WTC11 (cell line): ENCODE measurements around the gene PISD. TPM values are rescaled to one million over a fixed set of nuclear protein-coding genes. Genes with fewer than 3 reads are reported as not detected.
A peak's percentile ranks its signal among the peaks of the same experiment; 100 is the strongest.

Source experiments
- ATAC-seq: fragments of 200-7000 bp; cut with Tn5 transposase; 2 replicates; pipeline ENCODE4 v1.10.0; 2021; ENCODE audit warnings: mild to moderate bottlenecking, moderate library complexity
- CTCF ChIA-PET: fragments of 300-600 bp; sonication (Branson Sonifier 250); formaldehyde crosslinking; loops from one replicate; lab custom pipeline; 2021; ENCODE audit warnings: antibody characterized with exemption; lab: Charles Lee
- POLR2A ChIA-PET: fragments of 350-600 bp; sonication (Branson Sonifier 250); formaldehyde crosslinking; loops from one replicate; lab custom pipeline; 2021; ENCODE audit warnings: antibody characterized with exemption; lab: Charles Lee
- DNase-seq: peaks from one replicate; pipeline ENCODE4 v3.0.0; 2021; ENCODE audit warnings: low spot score
- H3K27ac Mint-ChIP-seq: 2 replicates; pipeline ENCODE4 v1.8.0; 2021; ENCODE audit warnings: mixed read lengths
- H3K27me3 Mint-ChIP-seq: 2 replicates; pipeline ENCODE4 v1.8.0; 2021; ENCODE audit warnings: low read depth, mild to moderate bottlenecking, moderate library complexity, mixed read lengths
- H3K36me3 Mint-ChIP-seq: 2 replicates; pipeline ENCODE4 v1.8.0; 2021; ENCODE audit warnings: mixed read lengths
- H3K4me1 Mint-ChIP-seq: 2 replicates; pipeline ENCODE4 v1.8.0; 2022; ENCODE audit warnings: mixed read lengths
- H3K4me3 Mint-ChIP-seq: 2 replicates; pipeline ENCODE4 v1.8.0; 2021; ENCODE audit warnings: mild to moderate bottlenecking, moderate library complexity, mixed read lengths
- H3K9me3 Mint-ChIP-seq: 2 replicates; pipeline ENCODE4 v1.8.0; 2021; ENCODE audit warnings: mixed read lengths
- NFATC4 ChIP-seq: fragments of 250-450 bp; sonication (Bioruptor Pico); IDR thresholded peaks from 2 replicates; pipeline ENCODE4 v1.9.0; 2021; ENCODE audit warnings: mild to moderate bottlenecking
- NR3C1 ChIP-seq: sonication (generic); formaldehyde crosslinking; conservative IDR thresholded peaks from 2 replicates; pipeline ENCODE4 v1.8.1; 2023; ENCODE audit warnings: low read depth, mild to moderate bottlenecking, missing genetic modification reagents
- OVOL2 ChIP-seq: fragments of 250-450 bp; sonication (Bioruptor Pico); IDR thresholded peaks from 2 replicates; pipeline ENCODE4 v1.9.0; 2021; ENCODE audit warnings: mild to moderate bottlenecking, borderline replicate concordance
- PRRX2 ChIP-seq: fragments of 250-450 bp; sonication (Bioruptor Pico); IDR thresholded peaks from 2 replicates; pipeline ENCODE4 v1.8.0; 2021; ENCODE audit warnings: mild to moderate bottlenecking
- RORB ChIP-seq: fragments of 250-450 bp; sonication (Bioruptor Pico); IDR thresholded peaks from 2 replicates; pipeline ENCODE4 v1.9.0; 2021; ENCODE audit warnings: mild to moderate bottlenecking
- SOX15 ChIP-seq: fragments of 250-450 bp; sonication (Bioruptor Pico); IDR thresholded peaks from 2 replicates; pipeline ENCODE4 v1.9.0; 2021; ENCODE audit warnings: mild to moderate bottlenecking
- TCF7 ChIP-seq: sonication (generic); formaldehyde crosslinking; IDR thresholded peaks from 2 replicates; pipeline ENCODE4 v1.8.0; 2022; ENCODE audit warnings: mild to moderate bottlenecking, low read depth, missing genetic modification reagents, moderate library complexity
- TEAD4 ChIP-seq: sonication (generic); formaldehyde crosslinking; IDR thresholded peaks from 2 replicates; pipeline ENCODE4 v1.8.0; 2022; ENCODE audit warnings: mild to moderate bottlenecking, missing genetic modification reagents
- ZNF121 ChIP-seq: sonication (generic); formaldehyde crosslinking; IDR thresholded peaks from 2 replicates; pipeline ENCODE4 v1.8.0; 2023; ENCODE audit warnings: missing genetic modification reagents
- total RNA-seq: library from RNA; stranded (reverse); gene quantifications from 3 replicates; pipeline ENCODE4 v1.2.3, GENCODE V29; 2021
- TF ChIP-seq, protein P1 (sequence below): sonication (generic); formaldehyde crosslinking; IDR thresholded peaks from 2 replicates; pipeline ENCODE4 v1.8.1; 2023; ENCODE audit warnings: mild to moderate bottlenecking, missing genetic modification reagents
- TF ChIP-seq, protein P2 (sequence below): sonication (generic); formaldehyde crosslinking; IDR thresholded peaks from 2 replicates; pipeline ENCODE4 v1.8.0; 2023; ENCODE audit warnings: missing genetic modification reagents, mild to moderate bottlenecking, borderline replicate concordance
- TF ChIP-seq, protein P3 (sequence below): sonication (generic); formaldehyde crosslinking; IDR thresholded peaks from 2 replicates; pipeline ENCODE4 v1.8.1; 2023; ENCODE audit warnings: mild to moderate bottlenecking, moderate library complexity, missing genetic modification reagents
- TF ChIP-seq, protein P4 (sequence below): sonication (generic); formaldehyde crosslinking; IDR thresholded peaks from 2 replicates; pipeline ENCODE4 v1.8.1; 2023; ENCODE audit warnings: mild to moderate bottlenecking, missing genetic modification reagents, moderate library complexity
- TF ChIP-seq, protein P5 (sequence below): sonication (generic); formaldehyde crosslinking; IDR thresholded peaks from 2 replicates; pipeline ENCODE4 v1.8.1; 2023; ENCODE audit warnings: mild to moderate bottlenecking, missing genetic modification reagents, moderate library complexity

The PISD gene
- total RNA-seq, 1 experiment from 2014 or later, result 55.7 TPM

DNA sequence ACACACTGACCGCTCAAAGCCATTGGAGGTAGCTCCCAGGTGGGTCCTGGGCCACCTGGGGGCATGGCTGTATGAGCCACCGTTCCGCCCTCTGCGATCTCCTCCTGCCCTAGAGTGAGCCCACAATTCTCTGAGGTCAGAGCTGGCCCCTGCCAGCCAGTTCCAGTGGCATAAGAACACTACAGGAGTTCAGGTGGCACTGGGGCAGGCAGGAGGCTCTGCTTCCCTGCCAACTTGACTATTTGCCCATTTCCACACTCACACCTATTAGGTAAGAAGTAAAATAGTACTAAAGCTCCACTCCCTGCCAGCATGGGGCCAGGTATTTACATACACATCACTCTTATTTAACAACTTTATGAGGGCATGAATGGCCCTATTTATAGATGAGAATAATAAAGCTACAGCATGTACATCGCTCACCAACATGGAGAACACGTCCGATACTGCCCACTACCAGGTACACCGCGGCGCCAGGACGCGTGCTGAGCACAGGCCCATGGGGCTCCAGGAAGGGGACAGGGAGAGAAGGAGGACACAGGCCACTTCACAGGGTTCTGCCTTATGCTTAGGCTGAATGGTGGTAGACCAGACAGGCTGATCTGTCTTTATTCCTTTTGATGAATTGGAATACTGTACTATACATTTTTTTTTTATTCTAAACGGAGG is 26.2 kb downstream of the PISD start (continued):
- TF ChIP-seq, protein P1, sequence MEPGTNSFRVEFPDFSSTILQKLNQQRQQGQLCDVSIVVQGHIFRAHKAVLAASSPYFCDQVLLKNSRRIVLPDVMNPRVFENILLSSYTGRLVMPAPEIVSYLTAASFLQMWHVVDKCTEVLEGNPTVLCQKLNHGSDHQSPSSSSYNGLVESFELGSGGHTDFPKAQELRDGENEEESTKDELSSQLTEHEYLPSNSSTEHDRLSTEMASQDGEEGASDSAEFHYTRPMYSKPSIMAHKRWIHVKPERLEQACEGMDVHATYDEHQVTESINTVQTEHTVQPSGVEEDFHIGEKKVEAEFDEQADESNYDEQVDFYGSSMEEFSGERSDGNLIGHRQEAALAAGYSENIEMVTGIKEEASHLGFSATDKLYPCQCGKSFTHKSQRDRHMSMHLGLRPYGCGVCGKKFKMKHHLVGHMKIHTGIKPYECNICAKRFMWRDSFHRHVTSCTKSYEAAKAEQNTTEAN (CRISPR knock-in tag), result no peak

DNA sequence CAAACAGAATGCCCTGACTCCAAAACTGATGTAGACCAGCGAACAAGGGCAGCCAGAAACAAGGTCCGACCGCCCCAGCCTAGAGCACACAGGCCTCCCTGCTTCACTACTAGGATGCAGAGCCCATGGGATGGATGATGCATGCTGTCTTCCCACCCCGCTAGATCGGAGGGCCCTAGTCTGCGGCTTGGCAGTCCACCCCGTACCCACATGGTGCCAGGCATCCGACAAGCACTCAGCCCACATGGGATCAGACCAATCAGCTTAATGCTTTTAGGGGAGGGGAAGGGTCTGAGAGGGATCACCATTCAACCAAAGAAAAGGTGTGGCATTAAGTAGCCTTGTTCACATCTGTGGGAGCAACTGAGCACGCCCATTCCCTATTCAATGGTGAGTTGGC is 30.6 kb downstream of the PISD start:
- peak overlapping the region; percentile 85 for H3K4me3 Mint-ChIP-seq
- TF ChIP-seq SOX15 (CRISPR knock-in tag) (no peak), TEAD4 (no peak), RORB (CRISPR knock-in tag) (no peak), OVOL2 (CRISPR knock-in tag) (no peak), NFATC4 (CRISPR knock-in tag) (no peak), PRRX2 (CRISPR knock-in tag) (no peak), TCF7 (CRISPR knock-in tag) (no peak), NR3C1 (CRISPR knock-in tag) (no peak), ZNF121 (CRISPR knock-in tag) (no peak)
- TF ChIP-seq, protein P2, sequence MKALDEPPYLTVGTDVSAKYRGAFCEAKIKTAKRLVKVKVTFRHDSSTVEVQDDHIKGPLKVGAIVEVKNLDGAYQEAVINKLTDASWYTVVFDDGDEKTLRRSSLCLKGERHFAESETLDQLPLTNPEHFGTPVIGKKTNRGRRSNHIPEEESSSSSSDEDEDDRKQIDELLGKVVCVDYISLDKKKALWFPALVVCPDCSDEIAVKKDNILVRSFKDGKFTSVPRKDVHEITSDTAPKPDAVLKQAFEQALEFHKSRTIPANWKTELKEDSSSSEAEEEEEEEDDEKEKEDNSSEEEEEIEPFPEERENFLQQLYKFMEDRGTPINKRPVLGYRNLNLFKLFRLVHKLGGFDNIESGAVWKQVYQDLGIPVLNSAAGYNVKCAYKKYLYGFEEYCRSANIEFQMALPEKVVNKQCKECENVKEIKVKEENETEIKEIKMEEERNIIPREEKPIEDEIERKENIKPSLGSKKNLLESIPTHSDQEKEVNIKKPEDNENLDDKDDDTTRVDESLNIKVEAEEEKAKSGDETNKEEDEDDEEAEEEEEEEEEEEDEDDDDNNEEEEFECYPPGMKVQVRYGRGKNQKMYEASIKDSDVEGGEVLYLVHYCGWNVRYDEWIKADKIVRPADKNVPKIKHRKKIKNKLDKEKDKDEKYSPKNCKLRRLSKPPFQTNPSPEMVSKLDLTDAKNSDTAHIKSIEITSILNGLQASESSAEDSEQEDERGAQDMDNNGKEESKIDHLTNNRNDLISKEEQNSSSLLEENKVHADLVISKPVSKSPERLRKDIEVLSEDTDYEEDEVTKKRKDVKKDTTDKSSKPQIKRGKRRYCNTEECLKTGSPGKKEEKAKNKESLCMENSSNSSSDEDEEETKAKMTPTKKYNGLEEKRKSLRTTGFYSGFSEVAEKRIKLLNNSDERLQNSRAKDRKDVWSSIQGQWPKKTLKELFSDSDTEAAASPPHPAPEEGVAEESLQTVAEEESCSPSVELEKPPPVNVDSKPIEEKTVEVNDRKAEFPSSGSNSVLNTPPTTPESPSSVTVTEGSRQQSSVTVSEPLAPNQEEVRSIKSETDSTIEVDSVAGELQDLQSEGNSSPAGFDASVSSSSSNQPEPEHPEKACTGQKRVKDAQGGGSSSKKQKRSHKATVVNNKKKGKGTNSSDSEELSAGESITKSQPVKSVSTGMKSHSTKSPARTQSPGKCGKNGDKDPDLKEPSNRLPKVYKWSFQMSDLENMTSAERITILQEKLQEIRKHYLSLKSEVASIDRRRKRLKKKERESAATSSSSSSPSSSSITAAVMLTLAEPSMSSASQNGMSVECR (CRISPR knock-in tag), result no peak
- TF ChIP-seq, protein P3, sequence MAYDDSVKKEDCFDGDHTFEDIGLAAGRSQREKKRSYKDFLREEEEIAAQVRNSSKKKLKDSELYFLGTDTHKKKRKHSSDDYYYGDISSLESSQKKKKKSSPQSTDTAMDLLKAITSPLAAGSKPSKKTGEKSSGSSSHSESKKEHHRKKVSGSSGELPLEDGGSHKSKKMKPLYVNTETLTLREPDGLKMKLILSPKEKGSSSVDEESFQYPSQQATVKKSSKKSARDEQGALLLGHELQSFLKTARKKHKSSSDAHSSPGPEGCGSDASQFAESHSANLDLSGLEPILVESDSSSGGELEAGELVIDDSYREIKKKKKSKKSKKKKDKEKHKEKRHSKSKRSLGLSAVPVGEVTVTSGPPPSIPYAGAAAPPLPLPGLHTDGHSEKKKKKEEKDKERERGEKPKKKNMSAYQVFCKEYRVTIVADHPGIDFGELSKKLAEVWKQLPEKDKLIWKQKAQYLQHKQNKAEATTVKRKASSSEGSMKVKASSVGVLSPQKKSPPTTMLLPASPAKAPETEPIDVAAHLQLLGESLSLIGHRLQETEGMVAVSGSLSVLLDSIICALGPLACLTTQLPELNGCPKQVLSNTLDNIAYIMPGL (CRISPR knock-in tag), result no peak
- TF ChIP-seq, protein P1 (CRISPR knock-in tag), result no peak
- TF ChIP-seq, protein P4, sequence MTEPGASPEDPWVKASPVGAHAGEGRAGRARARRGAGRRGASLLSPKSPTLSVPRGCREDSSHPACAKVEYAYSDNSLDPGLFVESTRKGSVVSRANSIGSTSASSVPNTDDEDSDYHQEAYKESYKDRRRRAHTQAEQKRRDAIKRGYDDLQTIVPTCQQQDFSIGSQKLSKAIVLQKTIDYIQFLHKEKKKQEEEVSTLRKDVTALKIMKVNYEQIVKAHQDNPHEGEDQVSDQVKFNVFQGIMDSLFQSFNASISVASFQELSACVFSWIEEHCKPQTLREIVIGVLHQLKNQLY, result no peak
- TF ChIP-seq, protein P5, sequence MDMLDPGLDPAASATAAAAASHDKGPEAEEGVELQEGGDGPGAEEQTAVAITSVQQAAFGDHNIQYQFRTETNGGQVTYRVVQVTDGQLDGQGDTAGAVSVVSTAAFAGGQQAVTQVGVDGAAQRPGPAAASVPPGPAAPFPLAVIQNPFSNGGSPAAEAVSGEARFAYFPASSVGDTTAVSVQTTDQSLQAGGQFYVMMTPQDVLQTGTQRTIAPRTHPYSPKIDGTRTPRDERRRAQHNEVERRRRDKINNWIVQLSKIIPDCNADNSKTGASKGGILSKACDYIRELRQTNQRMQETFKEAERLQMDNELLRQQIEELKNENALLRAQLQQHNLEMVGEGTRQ (CRISPR knock-in tag), result no peak
- TF ChIP-seq, all 79 proteins: peak for 0
- H3K9me3 Mint-ChIP-seq, result no peaks in the 10 kb centered on the region
- DNase-seq (no peak), ATAC-seq (no peak)
- ChIA-PET CTCF (interaction anchor here (0.9 to 2.5 kb wide), 9 partner anchors 8 to 339 kb away, joined by 3 to 19 read pairs (median 7); partner anchors contain the start of gene PISD), POLR2A (interaction anchor here (0.6 to 2.0 kb wide), 3 partner anchors 31 to 285 kb away, joined by 3 to 8 read pairs (median 4); partner anchors contain the start of genes PATZ1 and PISD)
- H3K27ac Mint-ChIP-seq, result peak overlapping the region; percentile 68
- H3K36me3 Mint-ChIP-seq, result no peaks in the 10 kb centered on the region
- H3K27me3 Mint-ChIP-seq, result no peaks in the 10 kb centered on the region
- H3K4me1 Mint-ChIP-seq, result peaks cover 27% of the 10 kb centered on the region
